ENCODE data around the gene WARS2.
A peak's percentile ranks its signal among the peaks of the same experiment; 100 is the strongest.

The WARS2 gene

GRCh38 chr1:119139857-119140176, 636 bp downstream of the WARS2 start:
- Histone ChIP-seq H3K4ac (ENCODE audit: low read depth, low read length) (no peak overlapping the region), H2BK120ac (ENCODE audit: low read depth, low read length) (no peak overlapping the region), H3K9ac (ENCODE audit: low read length) (peak overlapping the region; percentile 34), H4K8ac (ENCODE audit: low read depth, low read length) (no peak overlapping the region), H3K4me3 (ENCODE audit: low read length) (peak overlapping the region; percentile 26), H3K23ac (ENCODE audit: low read length) (no peak overlapping the region), H3K79me1 (ENCODE audit: low read length) (no peaks in the 10 kb centered on the region), H4K5ac (ENCODE audit: low read length) (no peak overlapping the region), H3K27ac (ENCODE audit: low read depth, low read length) (peak overlapping the region; percentile 5), H2BK5ac (ENCODE audit: low read length) (no peak overlapping the region), H3K27me3 (ENCODE audit: insufficient read depth, low read length, poor library complexity) (no peaks in the 10 kb centered on the region), H3K36me3 (ENCODE audit: control insufficient read depth, insufficient read depth, low read length) (no peaks in the 10 kb centered on the region), H2AK5ac (ENCODE audit: low read length) (no peak overlapping the region), H3K18ac (ENCODE audit: low read length) (no peak overlapping the region), H3K4me2 (ENCODE audit: low read length) (peak overlapping the region; percentile 39), H3K79me2 (ENCODE audit: control insufficient read depth, insufficient read depth, low read length) (peaks cover 3% of the 10 kb centered on the region), H2BK15ac (replicated peaks; ENCODE audit: low read depth) (no peak overlapping the region), H3K56ac (ENCODE audit: low read length) (peak overlapping the region; percentile 89), H3K4me1 (ENCODE audit: control insufficient read depth, low read depth, low read length) (peaks cover 2% of the 10 kb centered on the region)
- WGBS (ENCODE audit: extremely low coverage, insufficient coverage, low lambda C conversion rate), result no CpG with 5 or more reads among the region's 10 CpGs
- DNase-seq, result no peak

DNA sequence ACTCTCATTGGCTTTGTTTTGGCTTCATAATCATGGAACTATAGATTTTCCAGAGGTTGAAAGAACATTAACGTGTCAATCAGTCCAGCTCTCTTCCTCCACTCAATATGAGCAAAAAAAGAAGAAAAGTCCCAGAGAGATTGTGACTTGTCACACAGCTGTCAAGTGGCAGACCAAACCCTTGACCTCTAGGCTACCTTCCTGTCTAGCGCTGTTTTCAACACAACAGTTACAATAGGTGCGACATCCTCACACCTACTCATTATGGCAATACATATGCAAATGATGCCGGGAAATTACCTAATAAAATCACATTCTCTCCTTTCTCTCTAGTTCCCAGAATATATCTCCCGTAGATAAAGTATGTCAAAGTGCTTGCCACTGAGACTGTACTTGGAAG, 1.1 kb downstream of the WARS2 start:
- Histone ChIP-seq H2BK120ac (ENCODE audit: low read depth, low read length) (no peak overlapping the region), H2AK5ac (ENCODE audit: low read length) (no peak overlapping the region), H3K4me3 (ENCODE audit: low read length) (no peak overlapping the region), H4K8ac (ENCODE audit: low read depth, low read length) (no peak overlapping the region), H2BK15ac (replicated peaks; ENCODE audit: low read depth) (no peak overlapping the region), H3K4me1 (ENCODE audit: control insufficient read depth, low read depth, low read length) (peaks cover 2% of the 10 kb centered on the region), H3K27ac (ENCODE audit: low read depth, low read length) (no peak overlapping the region), H3K36me3 (ENCODE audit: control insufficient read depth, insufficient read depth, low read length) (no peaks in the 10 kb centered on the region), H2BK5ac (ENCODE audit: low read length) (no peak overlapping the region), H3K56ac (ENCODE audit: low read length) (no peak overlapping the region), H4K5ac (ENCODE audit: low read length) (no peak overlapping the region), H3K79me2 (ENCODE audit: control insufficient read depth, insufficient read depth, low read length) (peaks cover 3% of the 10 kb centered on the region), H3K9ac (ENCODE audit: low read length) (peak overlapping the region; percentile 34), H3K4me2 (ENCODE audit: low read length) (peak overlapping the region; percentile 39), H3K4ac (ENCODE audit: low read depth, low read length) (no peak overlapping the region), H3K79me1 (ENCODE audit: low read length) (no peaks in the 10 kb centered on the region), H3K27me3 (ENCODE audit: insufficient read depth, low read length, poor library complexity) (no peaks in the 10 kb centered on the region), H3K23ac (ENCODE audit: low read length) (no peak overlapping the region), H3K18ac (ENCODE audit: low read length) (no peak overlapping the region)
- peak; percentile 79 for DNase-seq
- WGBS (ENCODE audit: extremely low coverage, insufficient coverage, low lambda C conversion rate), result no CpG with 5 or more reads among the region's 5 CpGs

- peak; percentile 67 for DNase-seq
- no peak overlapping the region for H4K5ac ChIP-seq (ENCODE audit: low read length)
- no peak overlapping the region for H2BK15ac ChIP-seq (replicated peaks; ENCODE audit: low read depth)
- no peak overlapping the region for H3K56ac ChIP-seq (ENCODE audit: low read length)
- H2AK5ac ChIP-seq (ENCODE audit: low read length), result no peak overlapping the region
- H3K23ac ChIP-seq (ENCODE audit: low read length), result no peak overlapping the region
- H4K8ac ChIP-seq (ENCODE audit: low read depth, low read length), result no peak overlapping the region
- no peak overlapping the region for H2BK120ac ChIP-seq (ENCODE audit: low read depth, low read length)
- no peaks in the 10 kb centered on the region for H3K27me3 ChIP-seq (ENCODE audit: insufficient read depth, low read length, poor library complexity)
- H3K36me3 ChIP-seq (ENCODE audit: control insufficient read depth, insufficient read depth, low read length), result no peaks in the 10 kb centered on the region
- H3K4ac ChIP-seq (ENCODE audit: low read depth, low read length), result no peak overlapping the region
- H3K79me2 ChIP-seq (ENCODE audit: control insufficient read depth, insufficient read depth, low read length), result peaks cover 3% of the 10 kb centered on the region
- WGBS (ENCODE audit: extremely low coverage, insufficient coverage, low lambda C conversion rate), result no CpG with 5 or more reads among the region's 3 CpGs
- no peak overlapping the region for H3K9ac ChIP-seq (ENCODE audit: low read length)
- no peaks in the 10 kb centered on the region for H3K79me1 ChIP-seq (ENCODE audit: low read length)
- no peak overlapping the region for H3K18ac ChIP-seq (ENCODE audit: low read length)
- H3K4me1 ChIP-seq (ENCODE audit: control insufficient read depth, low read depth, low read length), result no peaks in the 10 kb centered on the region
- H3K4me2 ChIP-seq (ENCODE audit: low read length), result no peak overlapping the region
- no peak overlapping the region for H2BK5ac ChIP-seq (ENCODE audit: low read length)
- H3K4me3 ChIP-seq (ENCODE audit: low read length), result no peak overlapping the region
- no peak overlapping the region for H3K27ac ChIP-seq (ENCODE audit: low read depth, low read length)
Observed at GRCh38 chr1:119136401-119136800, 4.1 kb downstream of the WARS2 start.

- Histone ChIP-seq H3K18ac (ENCODE audit: low read length) (no peak overlapping the region), H3K4me3 (ENCODE audit: low read length) (no peak overlapping the region), H3K9ac (ENCODE audit: low read length) (no peak overlapping the region), H3K27ac (ENCODE audit: low read depth, low read length) (no peak overlapping the region), H3K27me3 (ENCODE audit: insufficient read depth, low read length, poor library complexity) (no peaks in the 10 kb centered on the region), H3K56ac (ENCODE audit: low read length) (no peak overlapping the region), H3K4me1 (ENCODE audit: control insufficient read depth, low read depth, low read length) (no peaks in the 10 kb centered on the region), H4K5ac (ENCODE audit: low read length) (no peak overlapping the region), H3K79me1 (ENCODE audit: low read length) (no peaks in the 10 kb centered on the region), H3K4me2 (ENCODE audit: low read length) (no peak overlapping the region), H2BK15ac (replicated peaks; ENCODE audit: low read depth) (no peak overlapping the region), H3K36me3 (ENCODE audit: control insufficient read depth, insufficient read depth, low read length) (no peaks in the 10 kb centered on the region), H2BK120ac (ENCODE audit: low read depth, low read length) (no peak overlapping the region), H4K8ac (ENCODE audit: low read depth, low read length) (no peak overlapping the region), H2BK5ac (ENCODE audit: low read length) (no peak overlapping the region), H3K79me2 (ENCODE audit: control insufficient read depth, insufficient read depth, low read length) (peaks cover 1% of the 10 kb centered on the region), H3K4ac (ENCODE audit: low read depth, low read length) (no peak overlapping the region), H2AK5ac (ENCODE audit: low read length) (no peak overlapping the region), H3K23ac (ENCODE audit: low read length) (no peak overlapping the region)
- peak; percentile 70 for DNase-seq
- WGBS (ENCODE audit: extremely low coverage, insufficient coverage, low lambda C conversion rate), result no CpG with 5 or more reads among the region's 1 CpG
Observed at GRCh38 chr1:119133987-119134386, 6.5 kb downstream of the WARS2 start.

GRCh38 chr1:119132179-119132578, 8.3 kb downstream of the WARS2 start:
- H3K4me1 ChIP-seq (ENCODE audit: control insufficient read depth, low read depth, low read length), result no peaks in the 10 kb centered on the region
- no peak for DNase-seq
- H4K8ac ChIP-seq (ENCODE audit: low read depth, low read length), result no peak overlapping the region
- H2AK5ac ChIP-seq (ENCODE audit: low read length), result no peak overlapping the region
- no peak overlapping the region for H2BK5ac ChIP-seq (ENCODE audit: low read length)
- H3K9ac ChIP-seq (ENCODE audit: low read length), result no peak overlapping the region
- H3K18ac ChIP-seq (ENCODE audit: low read length), result no peak overlapping the region
- H3K27me3 ChIP-seq (ENCODE audit: insufficient read depth, low read length, poor library complexity), result no peaks in the 10 kb centered on the region
- no peak overlapping the region for H2BK15ac ChIP-seq (replicated peaks; ENCODE audit: low read depth)
- WGBS (ENCODE audit: extremely low coverage, insufficient coverage, low lambda C conversion rate), result no CpG with 5 or more reads among the region's 3 CpGs
- no peaks in the 10 kb centered on the region for H3K36me3 ChIP-seq (ENCODE audit: control insufficient read depth, insufficient read depth, low read length)
- H3K27ac ChIP-seq (ENCODE audit: low read depth, low read length), result no peak overlapping the region
- H3K4ac ChIP-seq (ENCODE audit: low read depth, low read length), result no peak overlapping the region
- no peak overlapping the region for H4K5ac ChIP-seq (ENCODE audit: low read length)
- no peak overlapping the region for H3K56ac ChIP-seq (ENCODE audit: low read length)
- no peak overlapping the region for H3K4me3 ChIP-seq (ENCODE audit: low read length)
- no peaks in the 10 kb centered on the region for H3K79me1 ChIP-seq (ENCODE audit: low read length)
- H3K23ac ChIP-seq (ENCODE audit: low read length), result no peak overlapping the region
- no peak overlapping the region for H2BK120ac ChIP-seq (ENCODE audit: low read depth, low read length)
- H3K4me2 ChIP-seq (ENCODE audit: low read length), result no peak overlapping the region
- H3K79me2 ChIP-seq (ENCODE audit: control insufficient read depth, insufficient read depth, low read length), result peaks cover 1% of the 10 kb centered on the region

- H2BK5ac ChIP-seq (ENCODE audit: low read length), result no peak overlapping the region
- no peak overlapping the region for H3K4me3 ChIP-seq (ENCODE audit: low read length)
Observed at GRCh38 chr1:119125874-119126273, 14.6 kb downstream of the WARS2 start.

More at GRCh38 chr1:119125874-119126273, 14.6 kb downstream of the WARS2 start:
- Histone ChIP-seq H3K36me3 (ENCODE audit: control insufficient read depth, insufficient read depth, low read length) (no peaks in the 10 kb centered on the region), H3K9ac (ENCODE audit: low read length) (no peak overlapping the region), H3K4me1 (ENCODE audit: control insufficient read depth, low read depth, low read length) (no peaks in the 10 kb centered on the region), H3K27me3 (ENCODE audit: insufficient read depth, low read length, poor library complexity) (no peaks in the 10 kb centered on the region), H4K8ac (ENCODE audit: low read depth, low read length) (no peak overlapping the region), H2BK120ac (ENCODE audit: low read depth, low read length) (no peak overlapping the region), H3K79me2 (ENCODE audit: control insufficient read depth, insufficient read depth, low read length) (no peaks in the 10 kb centered on the region), H3K18ac (ENCODE audit: low read length) (no peak overlapping the region), H3K27ac (ENCODE audit: low read depth, low read length) (no peak overlapping the region), H2BK15ac (replicated peaks; ENCODE audit: low read depth) (no peak overlapping the region), H3K56ac (ENCODE audit: low read length) (no peak overlapping the region), H3K4me2 (ENCODE audit: low read length) (no peak overlapping the region), H3K79me1 (ENCODE audit: low read length) (no peaks in the 10 kb centered on the region), H3K4ac (ENCODE audit: low read depth, low read length) (no peak overlapping the region), H2AK5ac (ENCODE audit: low read length) (no peak overlapping the region), H3K23ac (ENCODE audit: low read length) (no peak overlapping the region), H4K5ac (ENCODE audit: low read length) (no peak overlapping the region)
- WGBS (ENCODE audit: extremely low coverage, insufficient coverage, low lambda C conversion rate), result no CpG with 5 or more reads among the region's 1 CpG
- DNase-seq, result no peak

All from mesendoderm (in vitro differentiated cells).